Peyer's patch (tissue), 4 donors: ENCODE results near the gene ZFPL1. TPM values are rescaled to one million over a fixed set of nuclear protein-coding genes. Genes with fewer than 3 reads are reported as not detected.

Source experiments
- DNase-seq, 3 donors: peaks; one replicate each; pipeline ENCODE4 v3.0.0-alpha.2; 2017 to 2019
- H3K27ac ChIP-seq, 4 donors: fragments of 200-600 bp; sonication (generic); one replicate each; pipeline ENCODE4 v1.5.1; 2016 to 2019
- H3K27me3 ChIP-seq, 2 donors: fragments of 200-600 bp; sonication (generic); one replicate each; pipeline ENCODE4 v1.5.1; 2019
- H3K36me3 ChIP-seq, 3 donors: fragments of 200-600 bp; sonication (generic); one replicate each; pipeline ENCODE4 v1.5.1; 2016 to 2019
- H3K4me1 ChIP-seq, 4 donors: fragments of 200-600 bp; sonication (generic); one replicate each; pipeline ENCODE4 v1.5.1; 2016 to 2019
- H3K4me3 ChIP-seq, 4 donors: fragments of 200-600 bp; sonication (generic); 1 replicate in 3 of 4; 2 replicates in 1 of 4; pipeline ENCODE4 v1.5.1; 2016 to 2019; ENCODE audit warnings: mild to moderate bottlenecking in 1 of 4
- H3K9me3 ChIP-seq, 4 donors: fragments of 200-600 bp; sonication (generic); one replicate each; pipeline ENCODE4 v1.5.1; 2016 to 2019; ENCODE audit warnings: mild to moderate bottlenecking in 1 of 4
- CTCF ChIP-seq, 6 experiments: fragments of 450-650 bp in 4 of 6; fragments of 200-600 bp in 2 of 6; sonication (generic) in 1 of 6; IDR thresholded peaks; one replicate each; pipeline ENCODE4 v1.5.1; 2017 to 2019; ENCODE audit warnings: antibody characterized with exemption in 6 of 6, mild to moderate bottlenecking in 3 of 6, moderate library complexity in 1 of 6
- POLR2A ChIP-seq, 2 donors: fragments of 450-650 bp; IDR thresholded peaks; one replicate each; pipeline ENCODE4 v1.5.1; 2017; ENCODE audit warnings: antibody characterized with exemption in 2 of 2, mild to moderate bottlenecking in 2 of 2, moderate library complexity in 2 of 2
- total RNA-seq, 4 donors: library from RNA; depleted of rRNA; stranded (reverse); fragments of >200 nt; gene quantifications; one replicate each; pipeline ENCODE4 v1.1.0, GENCODE V29; 2016

The ZFPL1 gene
- total RNA-seq, 4 donors from 2014 or later = 53.9 to 67.6 (median 55.5) TPM

GRCh38 chr11:65129649-65130441, 45.8 kb downstream of the ZFPL1 start:
- no peaks in the 10 kb centered on the region for H3K27me3 ChIP-seq
- no peaks in the 10 kb centered on the region for H3K9me3 ChIP-seq
- H3K27ac ChIP-seq = peak overlapping the region in 1 of 4 donors; percentile 97
- peak in 2 of 3 donors; percentile 50 to 66 for DNase-seq
- peaks cover 0 to 81% (median 0%) of the 10 kb centered on the region in 3 donors for H3K36me3 ChIP-seq
- peaks cover 0 to 26% (median 10%) of the 10 kb centered on the region in 4 donors for H3K4me1 ChIP-seq
- peak overlapping the region in 1 of 4 donors; percentile 22 for H3K4me3 ChIP-seq
- TF ChIP-seq POLR2A (IDR thresholded peaks at IDR 0.05) = no peak
- peak in 1 of 6 experiments; percentile 5 for TF ChIP-seq CTCF (IDR thresholded peaks at IDR 0.05)

GRCh38 chr11:65130631-65131416, 46.8 kb downstream of the ZFPL1 start:
- Histone ChIP-seq H3K9me3 (no peaks in the 10 kb centered on the region), H3K36me3 (peaks cover 0 to 71% (median 0%) of the 10 kb centered on the region in 3 donors), H3K27me3 (no peaks in the 10 kb centered on the region), H3K4me3 (peak overlapping the region in 1 of 4 donors; percentile 81), H3K27ac (peak overlapping the region in 1 of 4 donors; percentile 97), H3K4me1 (peaks cover 0 to 26% (median 13%) of the 10 kb centered on the region in 4 donors)
- TF ChIP-seq CTCF (IDR thresholded peaks at IDR 0.05) (no peak), POLR2A (IDR thresholded peaks at IDR 0.05) (no peak)
- peak in 2 of 3 donors; percentile 39 to 67 for DNase-seq

GRCh38 chr11:65131417-65131776, 47.4 kb downstream of the ZFPL1 start:
- TF ChIP-seq POLR2A (IDR thresholded peaks at IDR 0.05) (no peak), CTCF (IDR thresholded peaks at IDR 0.05) (no peak)
- H3K9me3 ChIP-seq = no peaks in the 10 kb centered on the region
- peak overlapping the region in 1 of 4 donors; percentile 97 for H3K27ac ChIP-seq
- H3K4me1 ChIP-seq = peaks cover 0 to 30% (median 13%) of the 10 kb centered on the region in 4 donors
- H3K4me3 ChIP-seq = peak overlapping the region in 1 of 4 donors; percentile 81
- peaks cover 0 to 65% (median 0%) of the 10 kb centered on the region in 3 donors for H3K36me3 ChIP-seq
- peak in 1 of 3 donors; percentile 42 for DNase-seq
- H3K27me3 ChIP-seq = no peaks in the 10 kb centered on the region

GRCh38 chr11:65131895-65132237, 47.8 kb downstream of the ZFPL1 start:
- no peak for DNase-seq
- Histone ChIP-seq H3K4me3 (peak overlapping the region in 2 of 4 donors; percentile 4 to 81), H3K27ac (peak overlapping the region in 1 of 4 donors; percentile 97), H3K4me1 (peaks cover 0 to 30% (median 13%) of the 10 kb centered on the region in 4 donors), H3K36me3 (peaks cover 0 to 60% (median 0%) of the 10 kb centered on the region in 3 donors), H3K27me3 (no peaks in the 10 kb centered on the region), H3K9me3 (no peaks in the 10 kb centered on the region)
- TF ChIP-seq POLR2A (IDR thresholded peaks at IDR 0.05) (no peak), CTCF (IDR thresholded peaks at IDR 0.05) (no peak)

GRCh38 chr11:65132238-65132987, 48.4 kb downstream of the ZFPL1 start:
- Histone ChIP-seq H3K9me3 (no peaks in the 10 kb centered on the region), H3K36me3 (peaks cover 0 to 55% (median 0%) of the 10 kb centered on the region in 3 donors), H3K4me1 (peaks cover 0 to 30% (median 13%) of the 10 kb centered on the region in 4 donors), H3K4me3 (peak overlapping the region; percentile 81 to 96 (median 86)), H3K27me3 (no peaks in the 10 kb centered on the region), H3K27ac (peak overlapping the region in 3 of 4 donors; percentile 96 to 98 (median 97))
- peak in 2 of 3 donors; percentile 82 to 85 for DNase-seq
- TF ChIP-seq POLR2A (IDR thresholded peaks at IDR 0.05) (no peak), CTCF (IDR thresholded peaks at IDR 0.05) (no peak)
